ENCODE data around the gene SLCO3A1.

SLCO3A1 gene

DNA sequence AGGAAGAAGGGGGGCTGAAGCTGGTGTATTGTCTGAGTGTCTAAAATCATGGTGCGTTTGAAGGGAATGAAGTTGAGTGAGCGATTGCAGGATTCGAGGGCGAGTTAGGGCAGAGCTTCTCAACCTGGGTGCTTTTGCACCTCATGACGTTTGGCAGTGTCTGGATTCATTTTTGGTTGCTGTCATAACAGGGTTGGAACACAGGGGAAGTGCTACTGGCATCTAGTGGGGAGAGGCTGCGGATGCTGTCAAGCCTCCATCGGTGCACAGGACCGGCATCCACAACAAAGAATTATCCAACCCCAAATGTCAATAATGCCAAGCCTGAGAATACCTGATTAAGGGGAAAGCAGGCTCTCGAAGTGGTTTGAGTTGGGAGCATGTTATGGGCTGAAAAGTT is 120.0 kb downstream of the SLCO3A1 start:
- no peak for FAIRE-seq

DNA sequence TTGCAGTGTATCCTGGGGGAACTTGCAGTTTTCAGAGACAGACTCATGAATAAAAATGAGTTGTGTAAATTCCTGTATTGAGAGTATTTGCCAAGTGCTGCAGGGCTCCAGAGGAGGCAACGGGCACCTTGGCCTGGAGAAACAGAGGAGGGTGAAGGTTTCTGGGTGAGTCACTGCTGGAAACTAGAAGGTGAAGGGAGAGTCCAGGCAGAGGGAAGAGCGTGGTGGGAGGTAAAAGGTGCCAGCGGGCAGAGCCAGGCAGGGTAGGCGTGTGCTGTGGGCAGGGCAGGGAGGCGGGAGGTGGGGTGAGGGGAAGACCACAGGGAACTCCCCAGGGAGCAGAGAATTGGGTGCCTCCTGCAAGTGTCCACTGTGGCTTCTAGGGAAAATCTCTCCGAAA is 120.8 kb downstream of the SLCO3A1 start:
- no peak for FAIRE-seq

DNA sequence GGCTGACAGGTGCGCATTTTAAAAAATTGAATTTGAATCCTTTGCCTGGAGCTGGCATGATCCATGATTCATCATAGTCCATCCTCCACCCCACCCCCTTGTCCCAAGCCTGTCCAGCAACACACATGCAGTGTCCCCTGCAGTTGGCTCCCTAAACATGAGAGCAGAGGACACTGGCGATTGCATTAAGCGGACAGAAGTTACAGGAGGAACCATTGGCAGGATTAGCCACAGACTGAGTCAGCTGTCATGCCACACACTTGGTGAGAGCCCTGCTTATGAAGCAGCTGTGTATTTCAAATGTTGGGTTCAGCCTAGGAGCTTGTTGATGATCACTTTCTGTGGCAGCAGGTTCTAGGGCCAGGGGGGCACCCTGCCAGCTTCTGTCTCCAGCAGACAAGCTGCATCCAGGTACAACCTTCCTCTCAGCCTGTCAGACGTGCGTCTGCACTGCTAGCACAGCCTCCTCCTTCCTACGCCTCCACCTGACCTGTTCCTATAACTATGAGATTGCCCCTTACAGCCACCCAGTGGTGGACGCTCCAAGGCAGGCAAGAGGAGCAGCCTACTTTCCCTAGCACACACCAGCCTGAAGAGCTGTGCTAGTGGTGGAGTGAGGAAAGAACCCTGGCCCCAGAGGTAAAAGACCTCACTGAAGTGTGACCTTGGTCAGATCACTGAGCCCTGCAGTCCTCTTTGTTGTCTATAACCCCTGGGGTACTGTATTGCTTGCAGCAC is 121.9 kb downstream of the SLCO3A1 start:
- FAIRE-seq, result no peak

DNA sequence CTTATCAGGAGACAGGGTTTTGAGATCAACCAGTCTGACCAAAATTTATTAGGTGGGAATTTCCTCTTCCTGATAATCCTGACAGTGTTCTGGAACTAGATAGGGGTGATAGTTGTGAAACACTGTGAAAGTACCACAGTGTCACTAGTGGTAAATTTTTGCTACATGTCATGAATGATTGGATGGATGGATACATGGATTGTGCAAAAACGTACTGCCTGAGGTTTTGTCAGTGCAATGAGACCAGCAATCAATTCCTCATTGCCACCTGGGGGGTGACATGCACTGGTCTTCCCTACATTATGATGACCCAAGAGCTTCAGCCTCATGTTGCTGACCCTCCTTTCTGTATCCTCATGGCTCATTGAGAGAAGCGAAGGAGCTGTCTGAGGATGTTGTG is 123.5 kb downstream of the SLCO3A1 start:
- FAIRE-seq, result no peak

DNA sequence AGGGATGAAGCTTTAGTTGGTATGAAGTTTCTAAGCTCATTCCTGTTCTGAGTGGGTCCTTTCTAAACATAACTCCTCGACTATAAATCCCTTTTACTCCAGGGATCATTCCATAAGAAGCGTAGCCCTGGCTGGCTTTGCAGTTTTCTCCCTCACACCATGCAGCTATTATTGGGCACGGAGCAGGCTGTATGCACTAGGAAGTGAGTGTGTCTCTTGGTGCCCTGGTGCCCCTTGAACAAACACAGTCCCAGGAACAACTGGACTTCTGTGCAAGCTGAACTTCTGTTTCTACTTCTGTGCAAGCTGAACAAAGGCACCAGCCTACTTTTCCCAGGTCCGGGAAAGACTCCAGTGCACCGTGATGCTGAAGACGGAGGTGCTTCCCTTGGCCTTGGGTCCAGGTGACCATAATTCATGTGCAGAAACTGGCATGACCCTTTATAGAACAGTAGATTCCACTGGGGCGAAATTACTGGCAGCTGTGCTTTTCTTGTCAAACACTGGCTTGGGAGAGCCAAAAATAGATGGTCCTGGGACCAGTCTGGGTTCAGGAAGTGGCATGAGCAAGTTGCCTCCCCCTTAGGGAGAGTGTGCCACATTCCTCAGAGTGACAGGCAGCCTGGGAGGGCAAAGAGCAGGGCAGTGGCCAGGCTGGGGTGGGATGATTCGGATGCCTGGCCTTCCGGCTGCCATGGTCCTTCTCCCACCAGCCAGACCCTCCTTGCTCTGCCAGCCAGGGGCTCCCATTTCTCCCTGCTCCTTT is 127.2 kb downstream of the SLCO3A1 start:
- FAIRE-seq, result no peak

DNA sequence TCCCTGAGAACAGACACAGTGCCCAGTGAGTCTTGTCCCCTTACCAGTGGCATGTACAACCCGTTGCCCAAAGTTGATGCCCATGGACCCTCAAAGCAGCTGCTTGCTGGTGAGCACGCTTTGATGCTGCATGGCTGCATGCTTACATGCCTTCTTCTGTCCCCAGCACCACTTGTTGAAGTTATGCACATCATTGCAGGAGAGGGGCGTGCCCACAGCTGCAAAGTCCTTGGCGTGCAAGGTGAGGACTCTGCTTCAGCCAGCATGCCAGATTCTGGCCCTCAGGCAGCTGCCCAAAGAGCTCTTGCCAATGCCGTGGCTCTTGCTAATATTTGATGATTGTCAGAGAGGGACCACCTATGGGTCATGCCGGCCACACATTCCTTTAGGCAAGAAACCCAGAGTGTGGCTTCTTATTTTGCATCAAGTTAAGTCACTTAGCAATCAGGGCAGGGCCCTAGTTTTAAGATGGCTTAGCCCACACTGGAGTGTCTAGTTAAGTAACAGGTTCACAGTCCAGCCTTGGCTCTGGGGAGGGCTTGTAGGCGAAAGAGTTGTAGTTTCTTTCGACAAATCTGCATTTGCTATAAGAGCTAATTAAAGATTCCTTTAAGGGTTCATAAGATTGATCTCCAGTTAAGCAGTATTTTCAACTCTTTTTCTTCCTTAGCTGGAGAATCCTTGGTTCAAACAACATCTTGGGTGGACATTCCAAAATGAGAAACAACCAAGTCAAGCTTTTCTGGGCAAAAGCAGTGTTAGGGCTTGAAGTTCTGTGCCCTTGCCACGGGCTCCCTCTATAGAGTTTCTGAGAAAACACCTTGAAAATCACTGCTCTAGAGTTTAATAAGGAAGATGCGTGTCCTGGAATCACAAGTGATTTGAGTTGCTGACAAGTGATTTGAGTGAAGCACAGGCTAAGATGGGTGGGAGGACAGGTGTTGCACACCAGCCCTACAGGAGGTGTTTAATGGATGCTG is 128.6 kb downstream of the SLCO3A1 start:
- no peak for FAIRE-seq

DNA sequence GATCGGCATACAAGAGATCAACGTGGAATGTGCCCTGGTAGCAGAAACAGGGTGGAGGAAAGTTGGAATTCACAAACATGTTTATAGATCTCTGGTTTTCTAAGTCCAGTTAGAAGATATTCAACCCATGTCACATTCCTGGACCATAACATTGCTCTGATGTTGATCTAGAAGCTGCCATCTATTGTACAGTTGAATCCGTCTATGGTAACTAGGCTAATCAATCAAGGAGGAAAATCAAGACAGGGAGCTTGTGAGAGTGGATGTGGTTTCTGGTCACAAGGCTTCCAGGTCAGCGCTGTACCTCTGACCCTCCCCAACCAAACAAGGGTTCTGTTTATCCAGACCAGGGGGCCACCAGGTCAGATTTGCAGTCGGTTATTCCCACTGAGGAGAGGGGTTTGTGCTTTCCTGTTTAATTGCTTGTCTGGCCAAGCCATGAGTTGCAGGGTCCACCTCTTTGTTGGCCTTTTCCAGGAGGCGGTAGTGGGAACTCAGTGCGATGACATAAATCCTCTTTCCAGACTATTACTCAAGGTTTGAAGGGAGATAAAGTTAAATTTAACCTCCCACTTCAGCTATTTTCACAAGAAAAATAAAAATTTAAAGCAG is 130.3 kb downstream of the SLCO3A1 start:
- FAIRE-seq, result no peak

DNA sequence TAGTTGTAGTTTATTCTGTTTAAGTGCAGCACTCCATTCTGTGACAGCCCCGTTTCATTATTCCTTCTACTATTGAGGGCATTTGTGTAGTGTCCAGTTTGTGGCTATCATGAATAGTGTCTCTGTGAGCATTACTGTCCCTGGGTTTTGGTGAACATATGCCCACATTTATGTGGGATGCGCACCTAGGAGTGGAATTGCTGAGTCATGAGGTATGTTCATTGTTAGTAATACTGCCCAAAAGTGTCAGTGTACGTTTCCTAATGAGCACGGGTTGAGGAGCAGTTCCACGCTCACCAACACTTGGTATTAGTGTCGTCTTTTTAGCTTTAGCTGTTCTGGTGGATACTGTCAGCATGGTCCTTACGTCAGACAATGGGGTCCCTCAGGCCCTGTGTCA is 131.8 kb downstream of the SLCO3A1 start:
- FAIRE-seq, result no peak

DNA sequence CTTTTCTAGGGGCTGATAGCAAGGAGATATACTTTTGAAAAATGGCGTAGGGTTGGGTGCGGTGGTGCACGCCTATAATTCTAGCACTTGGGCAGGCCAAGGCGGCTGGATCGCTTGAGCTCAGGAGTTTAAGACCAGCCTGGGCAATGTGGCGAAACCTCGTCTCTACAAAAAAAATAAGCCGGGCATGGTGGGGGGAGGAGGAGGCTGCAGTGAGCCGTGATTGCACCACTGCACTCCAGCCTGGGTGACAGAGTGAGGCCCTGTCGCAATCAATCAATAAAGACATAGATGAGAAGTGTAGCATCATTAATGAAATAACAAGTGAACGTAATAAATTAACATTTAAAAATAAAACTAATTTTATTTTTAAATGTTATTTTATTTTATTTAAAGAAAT is 134.6 kb downstream of the SLCO3A1 start:
- no peak for FAIRE-seq

DNA sequence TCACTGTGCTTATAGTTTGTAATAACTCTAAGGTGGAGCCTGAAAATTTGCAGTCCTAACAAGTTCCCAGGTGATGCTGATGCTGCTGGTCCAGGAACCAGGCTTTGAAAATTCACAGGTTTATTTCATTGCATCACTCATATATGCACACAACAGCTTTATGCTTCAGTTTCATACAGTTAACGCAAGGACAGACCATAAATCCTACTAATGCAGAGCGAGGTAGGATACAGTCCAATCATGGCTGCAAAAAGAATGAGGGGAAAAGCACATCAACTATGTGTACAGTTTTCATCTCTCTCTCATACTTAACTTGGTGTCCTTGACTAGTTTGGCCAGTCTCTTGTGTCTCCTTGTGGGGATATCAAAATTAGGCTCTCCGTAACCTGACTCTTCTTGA is 135.1 kb downstream of the SLCO3A1 start:
- no peak for FAIRE-seq

DNA sequence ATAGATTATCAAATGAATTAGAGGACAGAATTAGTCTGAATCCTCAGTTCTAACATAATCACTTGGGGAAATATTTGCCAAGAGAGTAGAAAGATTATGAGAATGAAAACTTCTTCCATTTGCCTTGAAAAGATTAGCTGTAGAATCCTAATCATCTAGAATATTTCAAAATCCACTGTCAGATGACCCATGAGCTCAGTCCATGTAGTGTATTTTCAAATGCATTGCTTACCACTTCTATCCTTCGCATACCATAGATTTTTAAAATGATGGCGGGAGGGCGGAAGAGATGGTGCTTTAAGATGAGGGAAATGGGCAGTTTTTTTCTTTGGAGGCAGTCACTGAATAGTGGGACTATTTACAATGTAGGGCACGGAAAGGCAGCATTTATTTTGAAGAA is 136.3 kb downstream of the SLCO3A1 start:
- FAIRE-seq, result no peak

DNA sequence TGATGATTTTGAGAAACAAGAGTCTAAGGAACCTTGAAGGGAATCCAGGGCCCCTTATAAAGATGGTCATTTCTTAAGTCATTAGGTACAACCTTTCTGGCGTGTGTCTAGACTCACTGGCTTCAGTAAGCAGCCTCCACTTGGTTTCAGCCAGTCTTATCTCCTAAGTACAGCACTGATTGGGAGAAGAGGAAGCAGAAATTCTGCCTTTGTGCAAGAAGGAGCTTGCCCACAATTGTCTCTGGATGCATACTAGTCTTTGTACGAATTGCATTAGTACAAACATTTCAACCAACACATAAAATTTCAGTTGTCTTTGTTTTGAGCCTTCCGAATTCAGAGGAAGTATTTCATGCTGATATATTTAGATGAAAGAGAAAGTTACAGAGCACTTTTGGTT is 139.4 kb downstream of the SLCO3A1 start:
- no peak for FAIRE-seq

DNA sequence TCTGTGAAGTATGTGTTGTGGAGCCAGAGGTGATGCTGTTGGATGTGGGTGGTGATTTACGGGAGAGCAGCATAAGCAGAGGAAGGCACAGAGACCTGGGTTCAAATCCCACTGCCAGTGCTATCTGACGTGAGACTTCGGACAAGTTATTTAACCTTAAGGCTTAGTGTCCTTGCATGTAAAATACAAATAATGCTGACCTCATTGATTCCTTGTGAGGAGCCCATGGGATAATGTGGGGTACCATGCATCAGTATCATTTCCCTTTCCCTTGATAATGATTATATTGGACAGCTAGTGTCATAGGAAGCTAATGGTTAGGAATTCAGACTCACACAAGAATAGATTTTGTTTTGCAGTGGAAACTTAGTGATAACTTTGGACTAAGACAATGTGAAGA is 141.6 kb downstream of the SLCO3A1 start:
- no peak for FAIRE-seq

DNA sequence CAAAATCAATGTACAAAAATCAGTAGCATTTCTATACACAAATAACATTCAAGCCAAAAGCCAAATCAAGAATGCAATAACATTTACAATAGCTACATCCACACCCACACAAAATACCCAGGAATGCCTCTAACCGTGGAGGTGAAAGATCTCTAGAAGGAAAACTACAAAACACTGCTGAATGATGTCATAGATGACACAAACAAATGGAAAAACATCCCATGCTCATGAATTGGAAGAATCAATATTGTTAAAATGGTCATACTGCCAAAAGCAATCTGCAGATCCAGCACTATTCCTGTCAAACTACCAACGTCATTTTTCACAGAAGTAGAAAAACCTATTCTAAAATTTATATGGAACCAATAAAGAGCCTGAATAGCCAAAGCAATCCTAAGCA is 143.7 kb downstream of the SLCO3A1 start:
- FAIRE-seq, result no peak

DNA sequence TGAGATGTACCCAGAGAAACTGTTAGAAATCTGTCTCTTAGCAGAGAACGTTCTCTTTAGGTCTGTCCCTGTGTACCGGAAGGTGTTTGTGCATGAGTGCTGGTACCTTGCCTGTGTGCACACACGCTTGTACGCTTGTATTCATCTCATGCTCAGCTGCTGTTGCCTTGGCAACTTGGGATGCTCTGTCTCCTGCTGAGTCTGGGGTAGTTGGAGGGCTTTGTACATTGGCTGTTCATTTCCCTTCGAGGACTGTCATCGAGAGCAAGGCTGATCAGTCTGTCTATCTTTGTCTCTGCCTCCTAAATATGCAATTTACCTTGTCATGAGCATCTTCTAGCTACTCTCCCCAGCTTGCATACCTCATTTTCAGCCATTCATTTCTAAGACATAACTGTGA is 147.2 kb downstream of the SLCO3A1 start:
- FAIRE-seq, result no peak

DNA sequence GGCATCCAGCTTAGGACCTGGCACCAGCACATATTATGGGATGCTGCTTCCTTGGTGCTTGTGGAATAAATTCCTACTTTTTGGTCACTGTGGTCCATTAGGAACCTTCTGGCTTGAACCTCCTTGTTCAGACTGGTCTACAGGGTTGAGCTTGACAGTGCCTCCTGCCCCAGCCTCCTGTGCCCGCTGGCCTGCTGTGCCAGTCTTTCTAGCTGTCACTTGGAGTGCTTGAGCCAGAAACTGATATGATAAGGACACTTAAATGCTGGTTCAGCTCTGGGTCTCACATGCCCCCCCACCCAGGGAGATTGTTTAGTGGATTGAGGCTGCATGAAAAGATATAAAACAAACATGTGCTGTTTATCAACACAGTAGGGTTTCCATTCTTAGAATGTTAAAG is 147.8 kb downstream of the SLCO3A1 start:
- no peak for FAIRE-seq

DNA sequence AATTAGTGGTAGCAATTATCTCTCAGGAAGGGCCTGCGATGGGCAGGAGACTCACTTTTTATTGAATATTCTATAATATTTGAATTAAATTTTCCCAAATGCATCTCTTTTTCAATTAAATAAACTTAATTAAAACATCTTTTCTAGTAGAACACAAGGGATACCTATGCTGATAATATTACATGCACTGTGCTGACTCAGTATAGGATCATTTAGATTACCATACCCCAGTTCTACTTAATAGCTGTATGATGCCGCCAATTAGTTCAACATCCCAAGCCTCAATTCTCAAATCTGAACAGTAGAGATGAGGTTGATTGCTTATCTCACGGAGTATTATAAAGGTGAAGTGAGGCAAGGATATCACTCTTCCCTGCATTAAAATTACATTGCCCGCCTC is 149.2 kb downstream of the SLCO3A1 start:
- FAIRE-seq, result no peak

DNA sequence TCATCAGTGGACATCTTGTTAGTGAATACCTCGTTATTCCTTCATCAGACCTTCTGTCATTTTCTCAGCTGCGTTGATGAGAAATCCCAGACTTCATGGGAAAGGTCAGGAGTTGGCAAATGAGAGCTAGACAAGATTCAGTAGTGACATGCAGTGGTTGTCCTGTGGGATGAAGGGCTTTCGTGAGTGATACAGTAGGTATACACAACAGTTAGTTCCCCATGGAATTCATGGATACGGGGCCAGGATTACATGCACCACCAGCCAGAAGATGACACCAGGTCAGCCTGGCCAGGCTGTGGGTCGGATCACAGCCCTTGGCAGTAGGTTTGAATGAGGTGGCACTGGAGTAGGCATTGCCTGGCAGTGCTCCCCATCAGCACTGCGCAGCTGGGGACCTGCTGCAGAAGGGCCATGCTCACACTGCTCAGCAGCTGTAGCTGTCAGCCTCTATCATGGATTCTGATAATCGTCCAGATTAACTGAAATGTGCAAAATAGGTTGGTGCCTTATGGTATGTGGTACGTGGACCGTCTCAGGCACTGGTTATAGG is 150.1 kb downstream of the SLCO3A1 start:
- FAIRE-seq, result no peak

DNA sequence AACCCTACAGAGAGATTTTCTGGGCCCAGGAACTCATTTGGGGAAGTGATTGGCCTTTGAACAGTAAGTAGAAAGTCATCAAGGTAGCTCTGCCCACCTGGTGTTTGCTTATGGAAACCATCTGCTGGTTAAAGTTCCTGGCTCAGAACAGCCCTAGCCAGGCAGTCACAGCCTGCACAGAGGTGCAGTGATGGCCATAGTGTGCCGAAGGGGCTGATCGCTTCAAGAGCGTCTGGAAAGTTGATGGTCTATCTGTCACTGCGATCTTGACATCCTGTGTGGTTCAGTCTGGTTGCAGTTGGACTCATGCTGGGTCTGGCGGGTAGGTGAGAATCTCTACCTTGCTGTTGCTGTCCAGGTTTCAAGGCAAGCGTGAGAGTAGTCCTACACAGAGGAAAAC is 151.6 kb downstream of the SLCO3A1 start:
- no peak for FAIRE-seq

DNA sequence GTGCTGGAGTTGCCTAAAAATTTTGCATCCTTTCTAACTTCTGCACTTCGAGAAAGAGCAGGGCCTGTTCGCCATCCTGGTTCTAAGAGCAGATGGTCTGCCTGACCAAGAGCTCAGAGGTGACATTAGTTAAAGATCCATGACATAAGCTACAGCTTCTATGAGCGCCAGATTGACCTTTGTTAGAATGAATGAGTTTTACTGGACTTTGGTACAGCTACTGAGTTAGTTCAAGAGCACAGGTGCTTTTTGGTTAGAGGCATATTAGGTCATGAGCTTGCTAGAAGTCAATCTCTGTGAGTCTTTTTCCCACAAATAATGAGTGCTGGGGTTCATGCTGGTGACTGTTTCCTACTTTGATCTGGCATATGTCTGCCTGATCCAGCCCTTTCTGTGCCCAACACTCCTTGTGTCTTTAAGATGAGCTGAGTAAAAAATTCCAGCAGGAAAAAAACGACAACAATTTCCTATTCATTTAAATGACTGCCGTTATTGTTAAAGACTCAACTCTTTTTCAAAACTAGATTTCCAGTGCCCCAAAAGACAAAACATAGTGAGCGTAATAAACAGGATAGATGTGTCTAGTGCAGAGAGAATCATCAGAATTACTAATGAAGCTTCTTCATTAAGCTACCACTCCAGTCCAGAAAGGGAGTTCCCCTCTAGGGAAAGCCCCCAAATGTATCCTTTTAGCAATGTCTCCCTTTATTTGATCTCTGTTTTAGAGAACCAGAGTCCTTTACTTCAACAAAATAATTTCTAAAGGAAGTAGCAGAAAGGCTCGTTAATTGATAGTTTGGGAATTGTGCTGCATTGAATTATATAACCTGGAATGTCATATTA is 152.9 kb downstream of the SLCO3A1 start:
- no peak for FAIRE-seq

DNA sequence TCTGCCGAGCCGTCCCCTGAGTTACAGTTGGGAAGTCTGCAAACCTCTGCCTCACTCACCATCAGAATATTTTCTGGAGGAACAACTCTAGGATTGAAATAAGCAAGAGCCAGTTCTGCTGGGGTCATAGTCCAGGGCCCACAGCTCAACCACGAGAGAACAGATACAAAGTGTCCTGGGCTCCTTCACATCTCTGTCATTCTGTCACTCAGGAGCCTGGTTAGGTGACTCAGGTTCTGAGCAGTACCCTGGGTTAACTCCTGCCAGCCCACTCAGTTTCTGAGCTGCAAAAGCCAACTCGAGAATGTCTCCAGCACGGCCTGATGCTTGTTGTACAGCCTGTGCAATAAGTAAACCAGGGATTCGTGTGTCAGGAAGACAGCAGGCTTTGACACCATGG is 155.7 kb downstream of the SLCO3A1 start:
- FAIRE-seq, result no peak

Measured in islet of Langerhans (tissue), 1 donor.